Body of pancreas (tissue), 4 donors: ENCODE results near the gene NUDT15.

ENCODE experiments used
- CTCF ChIP-seq, 7 experiments: fragments of 450-650 bp in 4 of 7; fragments of 200-600 bp in 3 of 7; sonication (generic) in 3 of 7; IDR thresholded peaks; one replicate each; pipeline ENCODE4 v1.5.1; 2016 to 2019; ENCODE audit warnings: antibody characterized with exemption in 7 of 7
- POLR2A ChIP-seq, 3 donors: fragments of 450-650 bp; IDR thresholded peaks; one replicate each; pipeline ENCODE4 v1.6.1; 2016; ENCODE audit warnings: antibody characterized with exemption in 3 of 3, mild to moderate bottlenecking in 2 of 3

- TF ChIP-seq CTCF (IDR thresholded peaks at IDR 0.05): no peak
- TF ChIP-seq POLR2A (IDR thresholded peaks at IDR 0.05): no peak
Measured at GRCh38 chr13:48050550-48050949, 13.0 kb downstream of the NUDT15 start.
